ENCODE data around the gene PRRC2B. TPM values are rescaled to one million over a fixed set of nuclear protein-coding genes. Genes with fewer than 3 reads are reported as not detected.

PRRC2B gene
- total RNA-seq, 4 donors from 2014 or later, result 102 to 198 (median 108) TPM

GRCh38 chr9:131442351-131442750 lies 48.5 kb downstream of the PRRC2B start:
- H3K27me3 ChIP-seq, result no peaks in the 10 kb centered on the region
- peaks cover 0 to 100% of the 10 kb centered on the region in 2 donors for H3K36me3 ChIP-seq
- no peak for TF ChIP-seq CTCF (IDR thresholded peaks at IDR 0.05)
- TF ChIP-seq EP300 (IDR thresholded peaks at IDR 0.05), result no peak
- no peak for TF ChIP-seq POLR2A (IDR thresholded peaks at IDR 0.05)
- no peak for TF ChIP-seq POLR2AphosphoS5 (IDR thresholded peaks at IDR 0.05)
- H3K4me1 ChIP-seq, result no peaks in the 10 kb centered on the region
- WGBS, 2 donors (ENCODE audit: low coverage in 1 of 2), result 70 to 100% methylated on average over 1 to 9 of the region's 10 CpGs
- H3K9me3 ChIP-seq, result no peaks in the 10 kb centered on the region
- ATAC-seq, result no peak
- no peak overlapping the region for H3K27ac ChIP-seq
- no peak overlapping the region for H3K4me3 ChIP-seq

- no peaks in the 10 kb centered on the region for H3K27me3 ChIP-seq
- H3K36me3 ChIP-seq, result peaks cover 0 to 100% of the 10 kb centered on the region in 2 donors
- no peaks in the 10 kb centered on the region for H3K9me3 ChIP-seq
- no peaks in the 10 kb centered on the region for H3K4me1 ChIP-seq
- no peak for ATAC-seq
- H3K4me3 ChIP-seq, result no peak overlapping the region
- WGBS, 2 donors (ENCODE audit: low coverage in 1 of 2), result 78% methylated on average over 1 of the region's 2 CpGs; no CpG with 5 or more reads in 1 of the 2 donors
- TF ChIP-seq POLR2A (IDR thresholded peaks at IDR 0.05), result no peak
- H3K27ac ChIP-seq, result no peak overlapping the region
Measured at GRCh38 chr9:131443648-131444047, 49.8 kb downstream of the PRRC2B start.

GRCh38 chr9:131446276-131446675 lies 52.4 kb downstream of the PRRC2B start:
- 84 to 87% methylated on average over 4 to 6 of the region's 11 CpGs for WGBS, 2 donors (ENCODE audit: low coverage in 1 of 2)
- no peak for ATAC-seq
- Histone ChIP-seq H3K9me3 (no peaks in the 10 kb centered on the region), H3K4me3 (no peak overlapping the region), H3K27me3 (no peaks in the 10 kb centered on the region), H3K27ac (no peak overlapping the region), H3K4me1 (peaks cover 0 to 5% (median 0%) of the 10 kb centered on the region in 3 donors), H3K36me3 (peaks cover 0 to 100% of the 10 kb centered on the region in 2 donors)
- TF ChIP-seq POLR2A (IDR thresholded peaks at IDR 0.05) (no peak), CTCF (IDR thresholded peaks at IDR 0.05) (no peak), POLR2AphosphoS5 (IDR thresholded peaks at IDR 0.05) (no peak), EP300 (IDR thresholded peaks at IDR 0.05) (no peak)

GRCh38 chr9:131447148-131447547 lies 53.3 kb downstream of the PRRC2B start:
- Histone ChIP-seq H3K36me3 (peaks cover 0 to 96% of the 10 kb centered on the region in 2 donors), H3K27ac (no peak overlapping the region), H3K27me3 (no peaks in the 10 kb centered on the region), H3K9me3 (no peaks in the 10 kb centered on the region), H3K4me3 (no peak overlapping the region), H3K4me1 (peaks cover 0 to 5% (median 0%) of the 10 kb centered on the region in 3 donors)
- 39 to 54% methylated on average over 2 to 7 of the region's 8 CpGs for WGBS, 2 donors (ENCODE audit: low coverage in 1 of 2)
- no peak for TF ChIP-seq POLR2A (IDR thresholded peaks at IDR 0.05)
- ATAC-seq, result no peak

GRCh38 chr9:131447600-131447999 lies 53.7 kb downstream of the PRRC2B start:
- no peaks in the 10 kb centered on the region for H3K9me3 ChIP-seq
- H3K27ac ChIP-seq, result no peak overlapping the region
- no peak overlapping the region for H3K4me3 ChIP-seq
- peaks cover 0 to 5% (median 0%) of the 10 kb centered on the region in 3 donors for H3K4me1 ChIP-seq
- WGBS, 2 donors (ENCODE audit: low coverage in 1 of 2), result 79 to 81% methylated on average over 11 to 14 of the region's 14 CpGs
- TF ChIP-seq POLR2A (IDR thresholded peaks at IDR 0.05) (no peak), CTCF (IDR thresholded peaks at IDR 0.05) (no peak), EP300 (IDR thresholded peaks at IDR 0.05) (no peak), POLR2AphosphoS5 (IDR thresholded peaks at IDR 0.05) (no peak)
- H3K27me3 ChIP-seq, result no peaks in the 10 kb centered on the region
- ATAC-seq, result no peak
- peaks cover 0 to 93% of the 10 kb centered on the region in 2 donors for H3K36me3 ChIP-seq

GRCh38 chr9:131448818-131449217 lies 54.9 kb downstream of the PRRC2B start:
- H3K36me3 ChIP-seq, result peaks cover 0 to 93% of the 10 kb centered on the region in 2 donors
- WGBS, 2 donors (ENCODE audit: low coverage in 1 of 2), result 72 to 88% methylated on average over 3 of the region's 3 CpGs
- peaks cover 0 to 5% (median 0%) of the 10 kb centered on the region in 3 donors for H3K4me1 ChIP-seq
- H3K9me3 ChIP-seq, result no peaks in the 10 kb centered on the region
- H3K27ac ChIP-seq, result no peak overlapping the region
- no peak for ATAC-seq
- no peak for TF ChIP-seq CTCF (IDR thresholded peaks at IDR 0.05)
- TF ChIP-seq EP300 (IDR thresholded peaks at IDR 0.05), result no peak
- TF ChIP-seq POLR2A (IDR thresholded peaks at IDR 0.05), result no peak
- TF ChIP-seq POLR2AphosphoS5 (IDR thresholded peaks at IDR 0.05), result no peak
- H3K27me3 ChIP-seq, result no peaks in the 10 kb centered on the region
- no peak overlapping the region for H3K4me3 ChIP-seq
